Activated B cell treated with CpG ODN at 0.5 μM for 24 hours (primary cell): ENCODE data around the gene ITGBL1. TPM values are rescaled to one million over a fixed set of nuclear protein-coding genes. Genes with fewer than 3 reads are reported as not detected.

Experiments used
- ATAC-seq: fragments of 200-7000 bp; cut with Tn5 transposase; one replicate; pipeline ENCODE4 v1.10.0; 2021; ENCODE audit warnings: low read depth, mild to moderate bottlenecking, moderate library complexity
- CTCF ChIA-PET: fragments of 350-600 bp; sonication (Branson Sonifier 250); formaldehyde crosslinking; loops from one replicate; lab custom pipeline; 2021; ENCODE audit warnings: antibody characterized with exemption; lab: Charles Lee
- POLR2A ChIA-PET: fragments of 350-600 bp; sonication (Branson Sonifier 250); formaldehyde crosslinking; loops from one replicate; lab custom pipeline; 2021; ENCODE audit warnings: antibody characterized with exemption; lab: Charles Lee
- DNase-seq: peaks from one replicate; pipeline ENCODE4 v3.0.0; 2022
- H3K27ac Mint-ChIP-seq: one replicate; pipeline ENCODE4 v1.8.0; 2020; ENCODE audit warnings: mixed read lengths
- H3K27me3 Mint-ChIP-seq: one replicate; pipeline ENCODE4 v1.8.0; 2021; ENCODE audit warnings: mixed read lengths
- H3K36me3 Mint-ChIP-seq: one replicate; pipeline ENCODE4 v1.8.0; 2021; ENCODE audit warnings: low read depth, mixed read lengths
- H3K4me1 Mint-ChIP-seq: one replicate; pipeline ENCODE4 v1.8.0; 2021; ENCODE audit warnings: mixed read lengths
- H3K4me3 Mint-ChIP-seq: one replicate; pipeline ENCODE4 v1.8.0; 2020; ENCODE audit warnings: mild to moderate bottlenecking, mixed read lengths
- H3K9me3 Mint-ChIP-seq: one replicate; pipeline ENCODE4 v1.8.0; 2020; ENCODE audit warnings: mixed read lengths
- intact Hi-C: fragments of 100-400 bp; cut with micrococcal nuclease; formaldehyde crosslinking; loops from one replicate; pipeline ENCODE4 v1.15.1; 2024
- total RNA-seq: library from RNA; stranded (reverse); gene quantifications from 2 replicates; pipeline ENCODE4 v1.2.3, GENCODE V29; 2022
- TF ChIP-seq, protein P1 (sequence below): fragments of 200-600 bp; IDR thresholded peaks from one replicate; pipeline ENCODE4 v1.8.0; 2022; ENCODE audit warnings: antibody characterized with exemption, mild to moderate bottlenecking

Gene ITGBL1
- total RNA-seq, 1 donor from 2014 or later = not detected

DNA sequence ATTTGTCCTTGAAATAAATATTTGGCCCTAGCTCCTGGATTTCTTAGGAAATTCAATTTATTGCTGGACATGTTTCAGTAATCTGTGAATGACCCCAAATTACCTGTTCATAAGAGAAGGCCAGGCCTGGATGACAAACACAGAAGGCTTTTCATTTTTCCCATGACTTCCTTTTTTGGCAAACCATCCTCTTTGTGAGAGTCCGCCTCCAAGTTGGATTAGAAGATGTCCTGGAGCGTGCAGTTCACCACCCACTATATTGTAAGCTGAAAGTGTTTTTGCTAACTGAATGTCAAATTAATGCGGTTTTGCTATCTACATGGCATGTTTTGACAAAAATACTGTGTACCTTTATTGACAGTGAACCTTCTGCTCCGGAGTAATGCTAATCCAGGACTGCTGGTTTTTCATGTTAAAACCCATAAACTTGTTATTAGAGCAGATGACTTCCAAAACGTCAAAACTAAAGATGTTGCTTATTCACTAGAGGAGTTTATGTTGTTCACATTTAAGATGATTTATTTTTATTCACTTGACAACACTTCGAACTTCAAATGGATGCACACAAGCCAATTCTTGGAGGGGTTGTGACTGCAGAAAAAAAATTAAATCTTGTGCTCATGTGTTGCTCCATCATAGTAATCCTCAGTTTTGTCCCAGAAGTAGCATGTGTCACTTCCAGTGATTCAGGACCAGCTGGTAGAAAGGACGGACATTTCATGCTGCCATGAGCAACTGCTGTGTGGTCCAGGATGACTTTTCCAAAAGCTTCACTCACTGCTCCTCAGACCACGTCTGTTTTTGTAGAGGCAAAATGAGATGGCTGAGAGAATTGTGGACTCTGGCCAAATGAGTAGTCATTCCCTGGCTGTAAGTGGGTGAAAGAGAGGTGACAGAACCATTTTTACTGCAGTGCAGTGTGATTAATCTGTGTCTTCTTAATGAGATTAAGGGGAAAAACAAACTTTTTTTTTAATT lies 71.0 kb downstream of the ITGBL1 start:
- DNase-seq (no peak), ATAC-seq (no peak)
- Mint-ChIP-seq H3K9me3 (no peaks in the 10 kb centered on the region), H3K27ac (no peak overlapping the region), H3K36me3 (no peaks in the 10 kb centered on the region), H3K27me3 (no peaks in the 10 kb centered on the region), H3K4me1 (no peaks in the 10 kb centered on the region), H3K4me3 (no peak overlapping the region)
- intact Hi-C loops = no loop called here
- ChIA-PET POLR2A (no interaction called here), CTCF (no interaction called here)
- TF ChIP-seq, protein P1, sequence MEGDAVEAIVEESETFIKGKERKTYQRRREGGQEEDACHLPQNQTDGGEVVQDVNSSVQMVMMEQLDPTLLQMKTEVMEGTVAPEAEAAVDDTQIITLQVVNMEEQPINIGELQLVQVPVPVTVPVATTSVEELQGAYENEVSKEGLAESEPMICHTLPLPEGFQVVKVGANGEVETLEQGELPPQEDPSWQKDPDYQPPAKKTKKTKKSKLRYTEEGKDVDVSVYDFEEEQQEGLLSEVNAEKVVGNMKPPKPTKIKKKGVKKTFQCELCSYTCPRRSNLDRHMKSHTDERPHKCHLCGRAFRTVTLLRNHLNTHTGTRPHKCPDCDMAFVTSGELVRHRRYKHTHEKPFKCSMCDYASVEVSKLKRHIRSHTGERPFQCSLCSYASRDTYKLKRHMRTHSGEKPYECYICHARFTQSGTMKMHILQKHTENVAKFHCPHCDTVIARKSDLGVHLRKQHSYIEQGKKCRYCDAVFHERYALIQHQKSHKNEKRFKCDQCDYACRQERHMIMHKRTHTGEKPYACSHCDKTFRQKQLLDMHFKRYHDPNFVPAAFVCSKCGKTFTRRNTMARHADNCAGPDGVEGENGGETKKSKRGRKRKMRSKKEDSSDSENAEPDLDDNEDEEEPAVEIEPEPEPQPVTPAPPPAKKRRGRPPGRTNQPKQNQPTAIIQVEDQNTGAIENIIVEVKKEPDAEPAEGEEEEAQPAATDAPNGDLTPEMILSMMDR = no peak

GRCh38 chr13:101527130-101527529 lies 74.7 kb downstream of the ITGBL1 start:
- POLR2A ChIA-PET = no interaction called here
- no peaks in the 10 kb centered on the region for H3K9me3 Mint-ChIP-seq
- no peak overlapping the region for H3K4me3 Mint-ChIP-seq
- TF ChIP-seq, protein P1 = no peak
- H3K27ac Mint-ChIP-seq = no peak overlapping the region
- no peak for DNase-seq
- no peaks in the 10 kb centered on the region for H3K27me3 Mint-ChIP-seq
- ATAC-seq = no peak
- CTCF ChIA-PET = no interaction called here
- H3K36me3 Mint-ChIP-seq = no peaks in the 10 kb centered on the region
- intact Hi-C loops = no loop called here
- H3K4me1 Mint-ChIP-seq = no peaks in the 10 kb centered on the region

DNA sequence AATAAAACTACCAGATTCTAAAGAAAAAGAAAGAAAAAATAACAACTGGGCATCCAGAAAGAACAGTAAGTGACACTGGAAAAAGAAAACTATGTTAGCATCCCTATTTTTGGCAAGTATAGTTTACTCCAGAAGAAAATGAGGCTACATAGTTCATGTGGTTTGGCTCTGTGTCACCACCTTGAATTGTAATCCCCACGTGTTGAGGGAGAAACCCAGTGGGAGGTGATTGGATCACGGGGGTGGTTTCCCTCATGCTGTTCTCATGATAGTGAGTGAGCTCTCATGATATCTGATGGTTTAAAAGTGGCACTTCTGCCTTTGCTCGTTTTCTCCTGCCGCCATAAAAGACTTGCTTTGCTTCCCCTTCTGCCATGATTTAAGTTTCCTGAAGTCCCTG lies 76.9 kb downstream of the ITGBL1 start:
- intact Hi-C loops = no loop called here
- Mint-ChIP-seq H3K36me3 (no peaks in the 10 kb centered on the region), H3K27ac (no peak overlapping the region), H3K9me3 (no peaks in the 10 kb centered on the region), H3K4me1 (no peaks in the 10 kb centered on the region), H3K4me3 (no peak overlapping the region), H3K27me3 (no peaks in the 10 kb centered on the region)
- ChIA-PET CTCF (no interaction called here), POLR2A (no interaction called here)
- ATAC-seq = no peak
- no peak for DNase-seq
- TF ChIP-seq, protein P1 = no peak

- Mint-ChIP-seq H3K4me3 (no peak overlapping the region), H3K27me3 (no peaks in the 10 kb centered on the region), H3K9me3 (no peaks in the 10 kb centered on the region), H3K27ac (no peak overlapping the region), H3K36me3 (no peaks in the 10 kb centered on the region), H3K4me1 (no peaks in the 10 kb centered on the region)
- intact Hi-C loops = no loop called here
- CTCF ChIA-PET = no interaction called here
- POLR2A ChIA-PET = no interaction called here
- TF ChIP-seq, protein P1 = no peak
- ATAC-seq (no peak), DNase-seq (no peak)
These were observed 77.8 kb downstream of the ITGBL1 start for GRCh38 chr13:101530293-101530692.

- H3K27ac Mint-ChIP-seq = no peak overlapping the region
- ATAC-seq = no peak
- no peak overlapping the region for H3K4me3 Mint-ChIP-seq
- H3K9me3 Mint-ChIP-seq = no peaks in the 10 kb centered on the region
- intact Hi-C loops = no loop called here
- TF ChIP-seq, protein P1 = no peak
- POLR2A ChIA-PET = no interaction called here
- no peaks in the 10 kb centered on the region for H3K36me3 Mint-ChIP-seq
- H3K27me3 Mint-ChIP-seq = no peaks in the 10 kb centered on the region
- CTCF ChIA-PET = no interaction called here
- no peak for DNase-seq
- no peaks in the 10 kb centered on the region for H3K4me1 Mint-ChIP-seq
These were observed 82.8 kb downstream of the ITGBL1 start for GRCh38 chr13:101535192-101535746.
